GM18508 (cell line): ENCODE data around the gene TRAK1.
"Not testable (repeated sequence)": the region's sequence is repeated elsewhere in the genome, so short reads cannot be mapped to it uniquely, and the experiment has no call there.

Source experiments
- ATAC-seq: cut with Tn5 transposase; IDR thresholded peaks from one replicate; pipeline ENCODE4 v1.9.1; 2021; ENCODE audit warnings: moderate number of reproducible peaks; ENCODE audit not compliant: insufficient read depth, unreplicated experiment

Gene TRAK1

DNA sequence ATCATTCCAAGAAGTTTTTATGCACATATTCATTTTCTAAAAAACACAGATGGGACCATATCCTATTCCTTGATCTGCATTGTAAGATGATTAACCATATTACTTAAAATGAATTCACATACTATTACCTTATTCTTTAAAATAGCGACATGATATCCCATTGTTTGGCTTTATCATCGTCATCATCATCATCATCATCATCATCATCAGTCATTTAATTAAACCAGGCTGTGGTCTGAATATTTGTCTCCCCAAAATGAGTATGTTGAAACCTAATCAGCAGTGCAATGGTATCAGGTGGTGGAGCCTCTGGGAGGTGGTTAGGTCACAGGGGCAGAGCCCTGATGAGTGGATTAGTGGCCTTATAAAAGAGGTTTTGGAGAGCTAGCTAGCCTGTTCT lies 4.4 kb downstream of the TRAK1 start:
- ATAC-seq, result no peak

DNA sequence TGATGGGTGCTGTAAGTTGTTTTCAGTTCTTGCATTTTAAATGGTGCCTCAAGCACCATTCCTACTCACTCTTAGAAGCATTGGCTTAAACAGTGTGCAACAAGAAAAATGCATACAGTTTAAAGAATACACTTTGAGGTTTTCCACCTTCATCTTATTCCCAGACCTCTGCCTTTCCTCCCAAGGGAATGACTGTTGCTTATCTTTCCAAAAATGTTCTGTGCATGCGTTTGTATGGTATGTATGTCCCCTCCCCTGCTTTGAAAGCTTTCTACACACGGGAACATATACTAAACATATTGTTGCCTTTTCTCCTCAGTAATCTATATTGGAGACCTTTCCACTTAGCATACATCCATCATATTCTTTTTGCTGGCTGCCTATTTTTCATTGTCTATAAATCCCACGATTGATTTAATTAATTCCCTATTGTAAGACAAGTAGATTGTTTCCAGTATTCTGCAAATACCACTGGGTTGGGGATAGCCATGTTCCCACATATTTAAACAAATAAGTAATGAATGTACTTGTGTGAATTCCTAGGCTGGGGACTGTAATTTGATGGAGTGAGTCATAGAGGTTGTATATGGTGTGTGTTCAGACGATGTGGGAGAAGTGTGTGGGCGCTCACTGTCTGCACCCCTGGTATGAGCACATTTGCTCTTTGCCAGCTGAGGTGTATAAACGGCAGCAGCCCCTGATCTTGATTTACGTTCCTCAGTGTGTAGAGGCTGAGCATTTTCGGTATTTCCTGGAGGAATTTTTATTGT lies 5.8 kb downstream of the TRAK1 start:
- ATAC-seq, result no peak

DNA sequence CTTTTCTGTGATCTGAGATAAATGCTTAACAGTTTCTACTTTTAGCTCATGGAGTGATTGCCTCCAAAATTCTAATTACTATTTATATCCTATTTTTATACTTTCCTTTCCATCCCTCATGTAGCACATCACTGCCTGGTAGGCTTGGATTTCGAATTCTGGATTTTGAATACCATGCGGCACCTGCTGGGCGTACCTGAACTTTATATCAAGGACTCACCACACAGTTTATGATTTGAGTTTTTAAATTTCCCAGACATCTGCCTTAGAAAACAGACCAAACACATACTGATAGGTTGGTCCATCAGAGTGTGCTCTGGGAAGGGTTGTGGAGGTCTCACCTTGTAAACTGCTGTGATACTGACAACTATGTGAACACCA lies 6.4 kb downstream of the TRAK1 start:
- ATAC-seq, result no peak

DNA sequence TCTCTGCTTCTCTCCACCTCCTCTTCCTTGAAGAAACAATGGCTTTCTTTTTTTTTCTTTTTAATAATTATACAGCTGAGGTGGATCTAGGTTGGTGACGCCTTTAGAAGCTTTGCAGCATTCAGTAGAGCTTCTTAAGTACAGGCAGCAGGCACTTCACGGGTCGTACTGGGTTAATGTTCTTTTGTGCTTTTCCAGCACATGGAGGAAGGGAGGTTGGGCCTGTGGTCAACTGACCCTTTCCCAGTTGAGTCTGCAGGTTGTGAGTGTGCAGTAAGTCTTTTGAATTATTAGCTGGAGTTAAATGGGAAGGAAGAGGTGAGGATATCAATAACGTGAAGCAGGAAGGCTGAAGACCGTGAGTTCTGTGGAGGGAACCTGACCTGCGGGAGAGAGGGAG lies 7.0 kb downstream of the TRAK1 start:
- no peak for ATAC-seq

DNA sequence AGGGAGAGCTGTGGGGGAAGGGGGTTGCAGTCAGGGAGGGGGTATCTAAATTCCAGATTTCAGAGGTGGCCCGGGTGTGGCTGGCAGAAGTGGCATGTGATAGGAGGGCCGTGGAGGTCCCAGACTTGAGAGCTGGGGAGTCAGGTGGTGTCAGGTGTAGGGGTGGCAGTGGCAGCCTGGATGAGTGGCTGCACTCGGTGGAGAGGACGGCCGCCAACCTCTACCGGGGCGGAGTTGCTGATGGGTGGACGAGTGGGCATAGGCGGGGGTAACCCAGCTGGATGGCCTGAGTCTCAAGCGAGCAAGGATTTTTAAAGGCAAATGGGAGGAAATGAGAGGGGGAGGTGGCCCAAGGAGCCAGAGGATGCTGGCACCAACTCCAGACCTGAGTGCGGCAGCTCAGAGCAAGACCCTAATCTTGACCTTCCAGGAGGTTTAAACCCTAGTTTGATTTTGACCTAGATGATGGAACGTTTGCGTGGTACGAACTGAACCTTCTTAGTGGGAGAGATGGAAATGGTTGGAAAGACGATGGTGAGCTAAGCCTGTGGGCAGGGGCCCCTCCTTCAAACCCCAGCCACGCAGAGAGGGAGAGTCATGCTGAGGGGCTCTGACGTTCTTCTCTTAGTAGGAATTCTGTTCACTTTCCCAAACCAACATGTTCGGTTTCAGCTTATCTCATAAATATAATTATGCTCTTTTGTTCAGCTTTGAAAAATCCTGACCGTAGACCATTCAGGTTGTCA lies 8.0 kb downstream of the TRAK1 start:
- ATAC-seq, result no peak

DNA sequence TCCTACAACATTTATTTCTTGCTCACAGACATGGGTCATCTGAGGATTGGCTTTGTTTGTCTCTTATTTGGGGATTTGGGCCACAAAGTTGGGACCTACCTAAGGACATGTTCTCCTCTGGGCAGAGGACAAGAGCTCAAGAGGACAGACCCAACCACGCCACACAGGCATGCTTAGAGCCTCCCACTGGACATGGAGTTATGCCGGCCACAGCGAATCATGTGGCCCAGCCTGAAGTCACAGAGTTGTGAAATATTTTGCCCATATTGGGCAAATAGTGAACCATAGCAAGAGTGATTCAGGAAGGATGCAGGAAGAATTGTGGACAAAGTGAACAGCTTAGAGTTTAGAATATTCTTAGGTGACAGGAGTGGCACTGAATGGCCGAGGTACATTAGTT lies 9.9 kb downstream of the TRAK1 start:
- no peak for ATAC-seq

DNA sequence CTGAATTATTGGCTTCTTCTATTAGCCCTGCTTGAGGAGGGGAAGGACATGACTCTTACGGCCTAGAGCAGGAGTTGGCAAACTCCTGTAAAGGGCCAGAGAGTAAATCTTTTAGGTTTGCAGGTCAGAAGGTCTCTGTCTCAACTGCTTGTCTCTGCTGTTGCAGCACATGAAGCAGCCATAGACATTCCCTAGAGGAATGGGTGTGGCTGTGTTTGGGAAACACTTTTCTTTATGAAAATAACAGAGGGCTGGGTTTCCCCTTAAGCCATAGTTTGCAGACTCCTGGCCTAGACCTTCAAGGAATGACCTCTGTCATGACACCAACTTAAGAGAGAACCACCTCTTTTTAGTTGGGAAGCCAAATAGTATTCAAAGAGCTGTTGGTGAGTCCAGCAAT lies 10.3 kb downstream of the TRAK1 start:
- no peak for ATAC-seq

DNA sequence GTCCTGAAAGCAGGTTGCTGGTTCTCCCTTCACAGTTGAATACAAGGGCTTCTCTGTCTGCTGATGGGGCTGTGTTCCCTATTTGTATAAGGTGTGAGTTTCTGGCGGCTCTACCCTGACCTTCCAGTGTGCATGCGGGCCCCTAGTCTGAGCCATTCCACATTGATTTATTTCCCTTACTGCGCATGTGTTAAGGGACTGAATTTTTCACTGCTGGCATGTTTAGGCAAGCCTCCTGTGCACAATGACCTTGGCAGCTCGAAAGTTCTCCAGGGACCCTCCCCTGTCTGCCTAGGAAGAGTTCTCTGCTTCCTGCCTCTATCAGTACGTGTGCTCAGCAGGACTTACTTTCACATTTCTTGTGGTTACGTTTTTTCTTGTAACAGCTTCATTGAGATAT lies 11.4 kb downstream of the TRAK1 start:
- no peak for ATAC-seq

DNA sequence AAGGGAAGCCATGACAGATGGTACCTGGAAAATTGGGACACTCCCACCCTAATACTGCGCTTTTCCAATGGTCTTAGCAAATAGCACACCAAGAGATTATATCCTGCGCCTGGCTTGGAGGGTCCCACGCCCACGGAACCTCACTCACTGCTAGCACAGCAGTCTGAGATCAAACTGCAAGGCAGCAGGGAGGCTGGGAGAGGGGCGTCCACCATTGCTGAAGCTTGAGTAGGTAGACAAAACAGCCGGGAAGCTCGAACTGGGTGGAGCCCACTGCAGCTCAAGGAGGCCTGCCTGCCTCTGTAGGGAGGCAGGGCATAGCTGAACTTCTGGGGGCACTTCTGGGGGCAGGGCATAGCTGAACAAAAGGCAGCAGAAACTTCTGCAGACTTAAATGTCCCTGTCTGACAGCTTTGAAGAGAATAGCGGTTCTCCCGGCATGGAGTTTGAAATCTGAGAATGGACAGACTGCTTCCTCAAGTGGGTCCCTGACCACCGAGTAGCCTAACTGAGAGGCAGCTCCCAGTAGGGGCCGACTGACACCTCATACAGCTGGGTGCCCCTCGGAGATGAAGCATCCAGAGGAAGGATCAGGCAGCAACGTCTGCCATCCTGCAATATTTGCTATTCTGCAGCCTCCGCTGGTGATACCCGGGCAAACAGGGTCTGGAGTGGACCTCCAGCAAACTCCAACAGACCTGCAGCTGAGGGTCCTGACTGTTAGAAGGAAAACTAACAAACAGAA lies 12.9 kb downstream of the TRAK1 start:
- ATAC-seq, result not testable (repeated sequence)

DNA sequence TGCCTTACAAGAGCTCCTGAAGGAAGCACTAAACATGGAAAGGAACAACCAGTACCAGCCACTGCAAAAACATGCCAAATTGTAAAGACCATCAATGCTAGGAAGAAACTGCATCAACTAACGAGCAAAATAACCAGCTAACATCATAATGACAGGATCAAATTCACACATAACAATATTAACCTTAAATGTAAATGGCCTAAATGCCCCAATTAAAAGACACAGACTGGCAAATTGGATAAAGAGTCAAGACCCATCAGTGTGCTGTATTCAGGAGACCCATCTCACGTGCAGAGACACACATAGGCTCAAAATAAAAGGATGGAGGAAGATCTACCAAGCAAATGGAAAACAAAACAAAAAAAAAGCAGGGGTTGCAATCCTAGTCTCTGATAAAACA lies 14.8 kb downstream of the TRAK1 start:
- ATAC-seq, result not testable (repeated sequence)

DNA sequence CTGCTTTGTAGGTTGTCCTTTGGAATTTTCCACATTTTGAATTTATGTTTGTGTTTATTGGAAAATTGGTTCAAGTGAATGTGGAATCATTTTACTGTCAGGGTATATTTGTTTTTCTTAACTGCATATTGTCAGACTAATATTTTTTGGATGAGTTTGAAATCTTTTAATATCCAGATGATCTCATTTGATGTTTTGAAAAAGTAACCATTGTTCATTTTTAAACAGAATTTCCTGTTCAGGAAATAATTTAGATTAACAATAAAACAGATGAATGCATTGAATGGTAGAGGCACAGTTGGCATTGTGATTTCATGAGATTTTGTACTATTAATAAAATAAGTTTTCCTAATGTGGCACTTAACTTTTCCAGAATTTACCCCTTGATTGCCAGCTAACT lies 15.5 kb downstream of the TRAK1 start:
- ATAC-seq, result no peak

DNA sequence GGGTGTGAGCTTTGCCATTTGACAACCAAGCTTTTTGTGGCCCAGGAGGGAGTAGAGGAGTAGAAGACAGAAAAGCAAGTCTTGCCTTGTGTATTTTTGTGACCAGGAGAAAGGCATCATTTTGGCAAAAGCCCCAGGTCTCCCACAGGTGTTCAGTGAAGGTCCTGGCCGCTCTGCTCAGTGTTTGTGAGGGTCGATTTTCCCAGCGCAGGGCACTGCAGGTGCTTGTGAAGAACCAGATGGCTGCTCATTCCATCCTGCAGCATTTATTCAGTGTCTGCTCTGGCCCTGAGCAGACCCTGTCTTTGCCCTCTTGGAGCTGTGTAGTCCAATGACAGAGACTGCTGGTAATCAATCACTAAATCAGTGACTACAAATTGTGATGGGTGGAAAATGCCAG lies 19.5 kb downstream of the TRAK1 start:
- no peak for ATAC-seq

DNA sequence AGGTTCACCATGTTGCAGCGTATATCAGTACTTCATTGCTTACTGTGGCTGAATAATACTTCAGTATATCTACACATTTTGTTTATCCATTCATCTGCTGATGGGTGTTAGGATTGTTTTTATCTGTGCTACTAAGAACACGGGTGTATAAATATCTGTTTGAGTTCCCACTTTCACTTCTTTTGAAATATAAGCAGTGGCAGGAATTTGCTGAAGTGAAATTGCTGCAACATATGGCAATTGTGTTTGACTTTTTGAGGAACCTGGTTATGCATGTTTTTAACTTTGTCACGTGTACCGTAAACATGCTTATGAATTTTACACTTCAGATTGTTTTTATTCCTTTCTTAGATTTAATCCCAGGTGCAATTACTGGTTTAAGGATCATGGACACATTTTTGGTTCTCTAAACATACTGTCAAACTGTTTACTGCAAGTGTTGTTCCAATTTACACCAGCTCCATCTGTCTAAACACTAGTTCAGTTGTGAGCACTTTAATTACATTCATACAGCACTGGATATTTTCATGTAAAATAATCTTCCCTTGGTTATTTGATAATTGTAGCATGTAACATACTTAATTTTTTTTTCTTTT lies 23.1 kb downstream of the TRAK1 start:
- no peak for ATAC-seq

DNA sequence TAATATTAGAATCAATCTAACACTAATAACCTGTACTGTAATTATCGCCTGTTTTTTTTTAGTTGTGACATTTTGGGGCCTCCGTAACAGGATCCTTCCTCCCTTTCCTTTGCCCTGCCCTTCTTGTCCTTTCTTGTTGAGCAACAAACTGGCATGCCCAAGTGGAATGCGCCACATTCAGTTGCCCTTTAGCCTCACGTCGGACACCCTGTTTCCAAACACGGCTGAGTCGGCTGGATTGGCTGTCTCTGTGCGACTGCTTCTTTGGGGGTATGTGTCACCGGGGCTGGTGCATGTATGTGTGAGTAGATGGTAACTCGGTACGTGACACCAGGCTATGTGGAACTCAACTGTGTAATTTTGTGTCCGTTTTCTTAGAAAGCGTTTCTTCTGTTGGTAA lies 24.1 kb downstream of the TRAK1 start:
- no peak for ATAC-seq

DNA sequence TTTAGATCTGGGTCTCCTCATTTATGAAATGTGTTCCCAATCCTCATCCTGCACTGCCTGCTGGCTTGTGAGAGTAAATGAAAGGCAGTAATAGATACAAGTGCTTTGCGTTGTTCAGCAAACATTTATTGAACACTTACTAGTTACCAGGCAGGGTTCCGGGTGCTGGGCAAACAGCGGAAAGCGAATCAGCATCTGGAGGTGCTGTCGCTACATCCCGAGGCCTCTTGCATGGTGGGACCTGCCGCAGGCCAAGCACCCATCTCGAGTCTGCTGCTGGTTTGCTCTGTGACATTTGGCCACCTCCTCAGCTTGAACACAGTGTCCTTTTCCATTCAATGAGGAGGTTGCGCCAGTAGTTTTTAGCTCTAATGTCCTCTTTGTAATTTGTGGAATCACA lies 24.8 kb downstream of the TRAK1 start:
- no peak for ATAC-seq

DNA sequence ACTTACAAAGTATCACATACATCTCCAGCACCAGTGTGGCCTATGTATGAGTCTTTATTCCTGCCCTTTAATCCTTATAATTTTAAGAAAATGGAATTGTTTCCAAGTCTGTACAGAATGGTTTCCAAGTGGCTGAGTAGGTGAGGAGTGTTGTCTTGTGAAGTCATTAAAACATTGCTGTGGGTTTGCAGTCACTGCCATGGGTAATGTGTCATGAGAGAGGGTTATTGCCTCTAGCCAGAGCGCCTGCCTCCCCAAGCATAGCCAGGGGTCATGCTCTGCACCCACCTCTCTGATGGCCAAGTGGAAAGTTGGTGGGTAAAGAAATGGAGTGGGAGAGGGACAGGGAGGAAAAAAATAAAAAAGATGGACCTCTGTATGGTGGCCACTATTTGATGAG lies 25.3 kb downstream of the TRAK1 start:
- no peak for ATAC-seq

DNA sequence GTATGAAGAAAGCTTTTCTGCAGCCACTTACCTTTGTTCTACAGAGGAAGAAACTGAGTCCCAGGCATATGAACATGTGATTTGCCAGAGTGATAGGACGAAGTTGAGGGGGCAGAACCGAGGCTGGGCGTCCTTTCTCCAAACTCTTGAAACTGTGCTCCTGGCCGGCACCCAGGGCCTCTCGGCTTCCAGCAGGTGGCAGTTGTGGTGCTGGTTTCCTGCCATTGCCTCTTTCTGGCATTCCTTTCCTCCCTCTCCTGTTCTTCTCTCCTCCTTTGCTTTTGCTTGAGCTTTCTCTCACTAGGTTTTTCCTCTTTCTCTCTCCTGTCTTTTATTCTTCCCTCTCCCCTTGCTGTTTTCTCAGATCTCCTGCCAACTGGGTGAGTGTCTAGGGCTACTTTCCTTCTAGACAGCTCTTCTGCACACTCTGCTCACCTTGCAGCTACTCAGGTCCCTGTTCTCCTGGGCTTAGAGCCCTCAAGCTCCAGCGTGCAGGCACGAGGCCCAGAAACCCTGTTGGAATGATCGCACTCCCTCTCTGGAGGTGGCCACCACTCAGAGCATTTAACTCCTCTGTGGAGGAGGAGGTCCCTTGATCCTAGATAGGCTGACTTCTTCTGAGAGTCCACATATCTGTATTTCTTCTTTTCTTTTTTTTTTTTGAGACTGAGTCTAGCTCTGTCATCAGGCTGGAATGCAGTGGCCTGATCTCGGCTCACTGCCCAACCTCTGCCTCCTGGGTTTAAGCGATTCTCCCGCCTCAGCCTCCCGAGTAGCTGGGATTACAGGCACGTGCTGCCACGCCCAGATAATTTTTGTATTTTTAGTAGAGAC lies 26.2 kb downstream of the TRAK1 start:
- ATAC-seq, result no peak

DNA sequence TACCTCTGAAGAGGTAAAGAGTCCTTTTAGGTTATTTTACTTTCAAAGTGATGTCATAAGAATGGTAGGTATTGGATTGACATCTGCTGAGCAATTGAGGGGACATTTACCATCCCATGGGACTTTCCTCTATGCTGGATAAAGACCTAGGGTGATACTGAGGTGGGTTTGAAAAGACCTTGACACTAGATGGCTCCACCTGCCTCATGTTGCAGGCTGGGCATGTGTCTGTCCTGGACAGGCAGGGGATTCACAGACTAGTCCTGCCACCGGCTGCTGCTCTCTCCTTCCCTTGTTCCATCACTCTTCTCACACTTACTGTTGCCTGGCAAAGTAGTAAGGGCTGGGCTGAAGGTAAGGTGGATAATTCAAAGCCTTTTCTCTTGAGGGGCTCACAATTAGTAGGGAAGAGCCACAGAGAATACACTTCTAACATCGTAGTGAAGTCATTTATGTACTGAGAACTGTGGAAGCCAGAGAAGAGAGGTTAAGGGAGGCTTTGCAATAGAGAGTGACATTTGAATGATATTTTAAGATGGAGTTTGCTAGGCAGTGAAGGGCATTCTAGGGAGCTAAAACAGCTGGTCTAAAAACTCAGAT lies 27.7 kb downstream of the TRAK1 start:
- peak; percentile 65 for ATAC-seq

DNA sequence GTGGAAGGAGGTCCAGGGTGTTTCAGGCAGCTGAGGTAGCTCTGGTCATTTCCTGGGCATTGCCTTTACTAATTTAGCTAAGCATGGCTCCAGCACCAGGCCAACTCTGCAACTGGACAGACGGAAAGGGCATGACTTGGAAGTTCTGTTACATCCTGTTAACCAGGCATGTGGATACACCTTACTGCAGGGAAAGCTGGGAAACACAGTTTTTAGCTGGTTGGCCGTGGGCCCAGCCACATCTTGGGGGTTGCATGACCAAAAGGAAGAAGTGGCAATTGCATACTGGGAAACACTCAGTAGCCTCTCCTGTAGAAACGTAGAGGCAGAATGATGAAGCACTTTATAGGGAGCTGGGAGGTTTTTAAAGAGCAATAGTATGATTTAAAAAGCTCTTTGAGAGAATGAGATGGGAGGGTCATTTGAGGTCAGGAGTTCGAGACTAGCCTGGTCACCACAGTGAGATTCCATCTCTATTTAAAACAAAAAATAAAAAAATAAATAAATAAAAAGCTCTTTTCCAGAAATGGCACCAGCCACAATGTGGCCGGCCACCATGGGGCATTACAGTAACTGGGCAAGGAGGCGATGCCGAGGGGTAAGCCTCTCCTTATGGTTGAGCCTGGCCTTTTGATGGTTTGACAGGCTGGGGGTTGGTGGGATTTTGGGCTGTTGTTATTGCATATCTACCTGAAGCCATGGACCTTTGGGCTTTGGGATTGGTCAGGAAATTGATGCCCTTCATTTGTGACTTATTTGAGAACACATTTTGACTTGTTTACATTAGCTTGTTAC lies 28.6 kb downstream of the TRAK1 start:
- ATAC-seq, result no peak
